H1 (cell line): ENCODE results near the gene HADHA. TPM values are rescaled to one million over a fixed set of nuclear protein-coding genes. Genes with fewer than 3 reads are reported as not detected.
A peak's percentile ranks its signal among the peaks of the same experiment; 100 is the strongest.

Experiments used
- CTCF ChIA-PET: fragments of 300-600 bp; sonication (Branson Sonifier 250); formaldehyde crosslinking; loops from one replicate; lab custom pipeline; 2021; ENCODE audit not compliant: partially characterized antibody; lab: Charles Lee
- POLR2A ChIA-PET: fragments of 300-600 bp; sonication (Branson Sonifier 250); formaldehyde crosslinking; loops from one replicate; lab custom pipeline; 2021; ENCODE audit warnings: inconsistent platforms; ENCODE audit not compliant: partially characterized antibody; lab: Charles Lee
- DNase-seq, 2 experiments: peaks; one replicate each; pipeline versions ENCODE4 v3.0.0 to v3.0.0-alpha.2; 2010 to 2022; ENCODE audit warnings: low spot score in 2 of 2, low read depth in 1 of 2, mixed read lengths in 1 of 2
- FAIRE-seq: peaks from 2 replicates; lab custom pipeline; 2011; peaks lifted over from hg19 to GRCh38; lab: Jason Lieb, UNC
- H2AFZ ChIP-seq: 2 replicates; pipeline ENCODE4 v1.8.1; 2012; ENCODE audit warnings: low read length, inconsistent platforms
- H2AK5ac ChIP-seq: 2 replicates; pipeline ENCODE4 v1.6.1; 2013; ENCODE audit warnings: low read depth, low read length
- H2BK120ac ChIP-seq: replicated peaks from 2 replicates; pipeline ENCODE3; 2013; ENCODE audit warnings: low read depth, low read length, inconsistent platforms
- H2BK12ac ChIP-seq: 2 replicates; pipeline ENCODE4 v1.6.1; 2013; ENCODE audit warnings: low read depth, low read length
- H2BK15ac ChIP-seq: 2 replicates; pipeline ENCODE4 v1.6.1; 2013; ENCODE audit warnings: low read length
- H2BK20ac ChIP-seq: 2 replicates; pipeline ENCODE4 v1.6.1; 2013; ENCODE audit warnings: low read length
- H2BK5ac ChIP-seq: 2 replicates; pipeline ENCODE4 v1.6.1; 2013; ENCODE audit warnings: low read depth, low read length
- H3K14ac ChIP-seq: 2 replicates; pipeline ENCODE4 v1.6.1; 2013; ENCODE audit warnings: inconsistent platforms; ENCODE audit not compliant: insufficient read length
- H3K18ac ChIP-seq: 2 replicates; pipeline ENCODE4 v1.6.1; 2013; ENCODE audit warnings: low read length; ENCODE audit errors: extremely low read depth
- H3K23ac ChIP-seq: 2 replicates; pipeline ENCODE4 v1.6.1; 2013; ENCODE audit warnings: inconsistent platforms; ENCODE audit not compliant: insufficient read length
- H3K23me2 ChIP-seq: 2 replicates; pipeline ENCODE4 v1.6.1; 2013; ENCODE audit warnings: low read depth, low read length
- H3K27ac ChIP-seq: 2 replicates; pipeline ENCODE4 v1.6.1; 2011; ENCODE audit warnings: low read depth, low read length, inconsistent platforms
- H3K27me3 ChIP-seq, 4 experiments: replicated peaks in 1 of 4; 1 replicate in 1 of 4; 2 replicates in 3 of 4; pipeline versions ENCODE4 v1.6.1 to v1.8.1; 2011 to 2013; ENCODE audit warnings: low read length in 3 of 4, mild to moderate bottlenecking in 3 of 4, inconsistent platforms in 2 of 4, mixed read lengths in 2 of 4, moderate library complexity in 1 of 4; ENCODE audit not compliant: control insufficient read depth in 3 of 4, insufficient read depth in 3 of 4; ENCODE audit errors: extremely low read depth in 1 of 4
- H3K36me3 ChIP-seq, 4 experiments: 2 replicates each; pipeline versions ENCODE4 v1.6.1 to v1.8.1; 2011 to 2013; ENCODE audit warnings: mild to moderate bottlenecking in 4 of 4, low read length in 3 of 4, moderate library complexity in 2 of 4, control low read depth in 1 of 4, inconsistent platforms in 1 of 4; ENCODE audit not compliant: insufficient read depth in 4 of 4, control insufficient read depth in 2 of 4
- H3K4ac ChIP-seq: replicated peaks from 2 replicates; pipeline ENCODE3; 2013; ENCODE audit warnings: low read length, low read depth, mixed read lengths, inconsistent platforms; ENCODE audit not compliant: insufficient read length
- H3K4me1 ChIP-seq, 4 experiments: replicated peaks in 1 of 4; 1 replicate in 1 of 4; 2 replicates in 3 of 4; pipeline versions ENCODE4 v1.6.1 to v1.8.1; 2011 to 2013; ENCODE audit warnings: low read length in 3 of 4, inconsistent platforms in 2 of 4, mixed read lengths in 1 of 4; ENCODE audit not compliant: insufficient read depth in 4 of 4, control insufficient read depth in 3 of 4
- H3K4me2 ChIP-seq, 2 experiments: 2 replicates each; pipeline versions ENCODE4 v1.6.1 to v1.8.1; 2011 to 2013; ENCODE audit warnings: low read depth in 2 of 2, low read length in 2 of 2, control low read depth in 1 of 2, inconsistent platforms in 1 of 2, mild to moderate bottlenecking in 1 of 2; ENCODE audit not compliant: insufficient read depth in 1 of 2
- H3K4me3 ChIP-seq, 4 experiments: fragments of 200-600, 300-600 bp in 1 of 4; sonication (generic), shearing (Covaris generic), sonication (Bioruptor Twin) in 1 of 4; 2 replicates each; pipeline versions ENCODE4 v1.5.1 to v1.8.1; 2011 to 2016; ENCODE audit warnings: low read length in 4 of 4, low read depth in 3 of 4, control low read depth in 2 of 4, inconsistent platforms in 2 of 4, mild to moderate bottlenecking in 2 of 4, mixed read lengths in 1 of 4, moderate library complexity in 1 of 4; ENCODE audit not compliant: insufficient read depth in 2 of 4; ENCODE audit errors: extremely low read depth in 1 of 4
- H3K56ac ChIP-seq: replicated peaks from 2 replicates; pipeline ENCODE3; 2013; ENCODE audit warnings: low read depth, mild to moderate bottlenecking, mixed read lengths, low read length, inconsistent platforms; ENCODE audit not compliant: insufficient read length
- H3K79me1 ChIP-seq: 2 replicates; pipeline ENCODE4 v1.6.1; 2013; ENCODE audit warnings: low read depth, low read length, control low read depth
- H3K79me2 ChIP-seq, 2 experiments: 2 replicates each; pipeline versions ENCODE4 v1.6.1 to v1.8.1; 2012 to 2013; ENCODE audit warnings: low read length in 2 of 2, mild to moderate bottlenecking in 2 of 2, inconsistent platforms in 1 of 2; ENCODE audit not compliant: insufficient read depth in 2 of 2, control insufficient read depth in 1 of 2
- H3K9ac ChIP-seq, 4 experiments: replicated peaks in 1 of 4; 1 replicate in 1 of 4; 2 replicates in 3 of 4; pipeline versions ENCODE4 v1.6.1 to v1.8.1; 2011 to 2013; ENCODE audit warnings: low read depth in 3 of 4, low read length in 3 of 4, control low read depth in 2 of 4, mild to moderate bottlenecking in 2 of 4, moderate library complexity in 2 of 4, inconsistent platforms in 1 of 4; ENCODE audit errors: extremely low read depth in 1 of 4
- H3K9me3 ChIP-seq, 2 experiments: 2 replicates each; pipeline versions ENCODE4 v1.6.1 to v1.8.1; 2012 to 2013; ENCODE audit warnings: mild to moderate bottlenecking in 2 of 2, moderate library complexity in 2 of 2, control low read depth in 1 of 2, inconsistent platforms in 1 of 2, low read depth in 1 of 2, low read length in 1 of 2, mixed read lengths in 1 of 2; ENCODE audit not compliant: insufficient read depth in 2 of 2
- H4K20me1 ChIP-seq, 2 experiments: replicated peaks in 1 of 2; 2 replicates each; pipeline versions ENCODE3 to v1.8.1; 2011 to 2013; ENCODE audit warnings: inconsistent platforms in 2 of 2, low read length in 2 of 2, mild to moderate bottlenecking in 1 of 2; ENCODE audit not compliant: insufficient read depth in 2 of 2, control insufficient read depth in 1 of 2
- H4K5ac ChIP-seq: 2 replicates; pipeline ENCODE4 v1.6.1; 2013; ENCODE audit warnings: low read length, low read depth, mixed read lengths, inconsistent platforms; ENCODE audit not compliant: insufficient read length
- H4K8ac ChIP-seq: 2 replicates; pipeline ENCODE4 v1.8.0; 2013; ENCODE audit warnings: mild to moderate bottlenecking, moderate library complexity, low read length, inconsistent platforms; ENCODE audit not compliant: insufficient read depth; ENCODE audit errors: extremely low read depth
- H4K91ac ChIP-seq: replicated peaks from 2 replicates; pipeline ENCODE3; 2013; ENCODE audit warnings: low read length, mixed read lengths, inconsistent platforms; ENCODE audit not compliant: insufficient read length
- BCL11A ChIP-seq, 2 experiments: IDR thresholded peaks; one replicate each; pipeline ENCODE4 v1.6.1; 2011; ENCODE audit warnings: low read depth in 2 of 2, low read length in 2 of 2, mild to moderate bottlenecking in 2 of 2
- EGR1 ChIP-seq: IDR thresholded peaks from 2 replicates; pipeline ENCODE4 v1.6.1; 2011; ENCODE audit warnings: low read depth, low read length, borderline replicate concordance
- MAX ChIP-seq: IDR thresholded peaks from 2 replicates; pipeline ENCODE4 v1.6.1; 2012; ENCODE audit warnings: inconsistent platforms
- POLR2A ChIP-seq, 2 experiments: IDR thresholded peaks; 1 replicate in 1 of 2; 2 replicates in 1 of 2; pipeline ENCODE4 v1.6.1; 2011; ENCODE audit warnings: low read depth in 2 of 2, low read length in 2 of 2, mild to moderate bottlenecking in 2 of 2; ENCODE audit errors: control extremely low read depth in 1 of 2
- POLR2AphosphoS5 ChIP-seq: IDR thresholded peaks from 2 replicates; pipeline ENCODE4 v1.6.1; 2011; ENCODE audit warnings: low read depth, low read length
- POU5F1 ChIP-seq: IDR thresholded peaks from 2 replicates; pipeline ENCODE4 v1.6.1; 2011; ENCODE audit warnings: low read depth, mild to moderate bottlenecking, low read length, moderate library complexity
- RNF2 ChIP-seq: fragments of 200-900, 300-1000 bp; sonication (generic); IDR thresholded peaks from 2 replicates; pipeline ENCODE4 v1.7.1; 2016; ENCODE audit warnings: borderline replicate concordance, low read depth, mild to moderate bottlenecking, antibody characterized with exemption, low read length; ENCODE audit not compliant: poor library complexity, severe bottlenecking; ENCODE audit errors: missing control alignments
- SAP30 ChIP-seq: fragments of 300-600 bp; sonication (generic); IDR thresholded peaks from 2 replicates; pipeline ENCODE4 v1.7.1; 2012; ENCODE audit warnings: low read length, moderate library complexity, mild to moderate bottlenecking, inconsistent platforms; ENCODE audit not compliant: insufficient read depth, insufficient replicate concordance
- WGBS, 2 experiments: shearing (Covaris generic) in 1 of 2; methylation state at CpG; one replicate each; pipeline versions ENCODE4 v1.1.6 to v1.1.7; 2013 to 2015; ENCODE audit warnings: low lambda C conversion rate in 2 of 2, mixed read lengths in 2 of 2, inconsistent platforms in 1 of 2, low coverage in 1 of 2, missing lambda C conversion rate in 1 of 2; ENCODE audit not compliant: insufficient replicate concordance in 2 of 2, insufficient coverage in 1 of 2, insufficient read length in 1 of 2; ENCODE audit errors: extremely low coverage in 1 of 2, missing lambda C conversion rate in 1 of 2; 5-methylcytosine and 5-hydroxymethylcytosine counted together
- polyA plus RNA-seq, 7 experiments: library from polyadenylated mRNA; depleted of rRNA in 3 of 7; stranded (reverse) in 5 of 7; unstranded in 2 of 7; fragments of >200 nt in 5 of 7; fragments of 200-250 nt in 2 of 7; gene quantifications; 1 replicate in 5 of 7; 2 replicates in 1 of 7; 4 replicates in 1 of 7; pipeline versions ENCODE4 v1.2.1 to v1.2.3, GENCODE V29; 2011 to 2013; ENCODE audit warnings: missing spikeins in 2 of 7, mixed read lengths in 2 of 7
- total RNA-seq: library from RNA; stranded (reverse); fragmentation: NEBNext Ultra II Directional; extraction: Animal tissue kit (Norgen Biotek cat#: 25700); gene quantifications from 2 replicates; pipeline ENCODE4 v1.2.1, GENCODE V29; 2021

Gene HADHA
- total and polyA plus RNA-seq, 2 of the 8 experiments (the other 6 are each of a cell fraction or from before 2014, with no cell fraction given) = 64.6 to 131 TPM

- H2BK15ac ChIP-seq = no peak overlapping the region
- no peak overlapping the region for H2AFZ ChIP-seq
- peaks cover 0 to 5% (median 2%) of the 10 kb centered on the region in 4 experiments; a peak in 5 of 7 replicates for H3K4me1 ChIP-seq
- ChIA-PET POLR2A (interaction anchor here (1.1 to 7.0 kb wide), 4 partner anchors 10 to 55 kb away, joined by 6 to 65 read pairs (median 8); partner anchors contain the start of genes GAREM2, HADHA and HADHB), CTCF (interaction anchor here (0.7 to 2.5 kb wide), 11 partner anchors 9 to 488 kb away, joined by 3 to 9 read pairs (median 4); no protein-coding TSS in a partner anchor)
- H3K4ac ChIP-seq = no peak overlapping the region
- no peak overlapping the region for H3K4me3 ChIP-seq
- 92% methylated on average over 4 of the region's 4 CpGs; no CpG with 5 or more reads in 1 of the 2 experiments for WGBS, 2 experiments
- no peaks in the 10 kb centered on the region for H3K79me2 ChIP-seq
- no peak overlapping the region for H4K8ac ChIP-seq
- peaks cover 5 to 38% (median 20%) of the 10 kb centered on the region in 4 experiments; a peak in 5 of 8 replicates for H3K36me3 ChIP-seq
- H4K91ac ChIP-seq = no peak overlapping the region
- DNase-seq (no peak), FAIRE-seq (no peak)
- H3K27ac ChIP-seq = no peak overlapping the region
- H2AK5ac ChIP-seq = no peak overlapping the region
- no peak overlapping the region for H3K9ac ChIP-seq
- peaks cover 0 to 6% (median 3%) of the 10 kb centered on the region in 4 experiments; a peak in 2 of 7 replicates for H3K27me3 ChIP-seq
- H2BK5ac ChIP-seq = no peak overlapping the region
- no peak overlapping the region for H3K23ac ChIP-seq
- no peak overlapping the region for H2BK12ac ChIP-seq
- H2BK120ac ChIP-seq = no peak overlapping the region
- no peak overlapping the region for H3K56ac ChIP-seq
- no peak overlapping the region for H4K5ac ChIP-seq
- peaks cover 0 to 4% of the 10 kb centered on the region in 2 experiments for H4K20me1 ChIP-seq
- no peaks in the 10 kb centered on the region for H3K9me3 ChIP-seq
- H3K18ac ChIP-seq = no peak overlapping the region
- TF ChIP-seq BCL11A (IDR thresholded peaks at IDR 0.05; ENCODE audit: low read depth in 2 of 2, low read length in 2 of 2) = no peak
- TF ChIP-seq SAP30 = no peak
- no peak for TF ChIP-seq EGR1
- no peak for TF ChIP-seq POU5F1
- no peak for TF ChIP-seq RNF2
- 0 out of 2 replicates have a peak, but pooled peaks have one; percentile 5 for TF ChIP-seq POLR2AphosphoS5
- no peak for TF ChIP-seq MAX
- TF ChIP-seq POLR2A (IDR thresholded peaks at IDR 0.05; ENCODE audit: control extremely low read depth in 1 of 2, low read depth in 2 of 2, low read length in 2 of 2) = peak in 1 of 2 experiments; percentile 35; a peak in 1 of 3 replicates
- H3K14ac ChIP-seq = no peak overlapping the region
- no peak overlapping the region for H2BK20ac ChIP-seq
- H3K79me1 ChIP-seq = no peaks in the 10 kb centered on the region; the same call in 1 of the 2 replicates
- peaks cover 3% of the 10 kb centered on the region; the same call in 1 of the 2 replicates for H3K23me2 ChIP-seq
- no peak overlapping the region for H3K4me2 ChIP-seq
These were observed 55.3 kb downstream of the HADHA start for GRCh38 chr2:26189123-26189522.
